ENCODE measurements around the gene SEPSECS. TPM values are rescaled to one million over a fixed set of nuclear protein-coding genes. Genes with fewer than 3 reads are reported as not detected.

The SEPSECS gene
- total RNA-seq, 2 donors from 2014 or later = 13.1 to 16.3 TPM

DNA sequence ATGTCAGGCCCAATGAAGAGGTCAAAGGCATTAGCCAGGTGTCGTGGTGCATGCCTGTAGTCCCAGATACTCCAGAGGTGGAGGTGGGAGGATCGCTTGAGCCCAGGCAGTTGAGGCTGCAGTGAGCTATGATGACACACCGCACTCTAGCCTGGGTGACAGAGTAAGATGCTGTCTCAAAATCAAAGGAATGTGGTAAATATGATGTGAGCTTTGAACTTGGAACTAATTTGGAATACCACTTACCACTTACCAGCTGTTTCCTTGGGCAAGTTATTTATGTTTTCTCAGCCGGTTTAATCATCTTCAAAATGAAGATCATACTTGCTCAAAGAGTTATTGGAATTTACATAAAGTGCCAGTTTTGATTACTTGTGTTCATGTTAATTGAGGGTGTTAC lies 23.8 kb upstream of the SEPSECS start:
- Histone ChIP-seq H3K27me3 (no peaks in the 10 kb centered on the region), H3K9ac (ENCODE audit: low read depth in 2 of 2, low read length in 2 of 2) (no peak overlapping the region), H3K4me1 (no peaks in the 10 kb centered on the region), H3K4me3 (no peak overlapping the region), H3K36me3 (no peaks in the 10 kb centered on the region), H3K9me3 (no peaks in the 10 kb centered on the region), H3K27ac (no peak overlapping the region)
- DNase-seq = no peak
- TF ChIP-seq CTCF (IDR thresholded peaks at IDR 0.05) = no peak
- intact Hi-C loops (cut with DNase I) = no loop called here

- Histone ChIP-seq H3K9me3 (no peaks in the 10 kb centered on the region), H3K27me3 (no peaks in the 10 kb centered on the region), H3K9ac (ENCODE audit: low read depth in 2 of 2, low read length in 2 of 2) (no peak overlapping the region), H3K4me3 (no peak overlapping the region), H3K36me3 (no peaks in the 10 kb centered on the region), H3K27ac (no peak overlapping the region), H3K4me1 (no peaks in the 10 kb centered on the region)
- TF ChIP-seq CTCF (IDR thresholded peaks at IDR 0.05) = no peak
- intact Hi-C loops (cut with DNase I) = no loop called here
- no peak for DNase-seq
These were observed 22.7 kb upstream of the SEPSECS start for GRCh38 chr4:25182937-25183336.

DNA sequence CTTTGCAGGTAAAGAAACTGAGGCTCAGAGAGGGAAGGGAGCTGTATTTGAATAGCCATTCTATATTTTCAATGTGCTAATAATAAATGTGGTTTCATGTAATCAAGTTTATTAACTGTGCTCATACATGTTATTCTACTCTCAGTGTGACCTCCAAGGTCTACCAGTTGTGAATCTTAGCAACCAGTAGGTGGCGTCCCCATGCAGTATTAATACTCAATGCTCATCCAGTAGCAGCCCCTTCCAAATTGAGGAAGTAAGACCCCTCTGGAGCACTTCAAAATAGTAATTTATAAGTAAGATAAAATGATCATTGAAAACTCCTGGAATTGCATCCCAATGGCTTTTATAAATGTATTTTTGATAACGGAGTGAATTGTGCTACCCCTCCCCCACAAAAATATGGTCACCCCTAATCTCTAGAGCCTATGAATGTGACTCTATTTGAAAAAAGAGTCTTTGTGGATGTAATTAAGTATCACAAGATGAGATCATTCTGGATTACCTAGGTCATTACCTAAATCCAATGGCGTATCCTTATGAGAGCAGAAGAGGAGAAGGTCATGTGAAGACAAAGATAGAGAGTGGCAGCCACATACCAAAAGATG lies 20.4 kb upstream of the SEPSECS start:
- intact Hi-C loops (cut with DNase I) = no loop called here
- Histone ChIP-seq H3K27me3 (no peaks in the 10 kb centered on the region), H3K9me3 (no peaks in the 10 kb centered on the region), H3K36me3 (no peaks in the 10 kb centered on the region), H3K27ac (no peak overlapping the region), H3K4me1 (no peaks in the 10 kb centered on the region), H3K9ac (ENCODE audit: low read depth in 2 of 2, low read length in 2 of 2) (no peak overlapping the region), H3K4me3 (no peak overlapping the region)
- DNase-seq = peak; percentile 24
- TF ChIP-seq CTCF (IDR thresholded peaks at IDR 0.05) = peak; percentile 60

- Histone ChIP-seq H3K4me1 (no peaks in the 10 kb centered on the region), H3K36me3 (no peaks in the 10 kb centered on the region), H3K27ac (no peak overlapping the region), H3K9ac (ENCODE audit: low read depth in 2 of 2, low read length in 2 of 2) (no peak overlapping the region), H3K27me3 (no peaks in the 10 kb centered on the region), H3K9me3 (no peaks in the 10 kb centered on the region), H3K4me3 (no peak overlapping the region)
- no peak for TF ChIP-seq CTCF (IDR thresholded peaks at IDR 0.05)
- intact Hi-C loops (cut with DNase I) = loop anchor here (2.0 to 5.0 kb wide), 2 partner anchors 53 to 188 kb away; partner anchors contain the start of gene PI4K2B
- DNase-seq = no peak
These were observed 18.6 kb upstream of the SEPSECS start for GRCh38 chr4:25178838-25179261.

GRCh38 chr4:25177147-25177546 lies 16.9 kb upstream of the SEPSECS start:
- Histone ChIP-seq H3K4me1 (no peaks in the 10 kb centered on the region), H3K27ac (no peak overlapping the region), H3K36me3 (no peaks in the 10 kb centered on the region), H3K27me3 (no peaks in the 10 kb centered on the region), H3K9ac (ENCODE audit: low read depth in 2 of 2, low read length in 2 of 2) (no peak overlapping the region), H3K4me3 (no peak overlapping the region), H3K9me3 (no peaks in the 10 kb centered on the region)
- TF ChIP-seq CTCF (IDR thresholded peaks at IDR 0.05) = no peak
- DNase-seq = no peak
- intact Hi-C loops (cut with DNase I) = loop anchor here (5.0 kb wide), 1 partner anchor 55 kb away; the partner anchor contains the start of gene PI4K2B

Measured in colonic mucosa (tissue), 4 donors.